Liver (tissue), 9 donors: ENCODE results near the gene CCDC167. TPM values are rescaled to one million over a fixed set of nuclear protein-coding genes. Genes with fewer than 3 reads are reported as not detected.

Experiments
- DNase-seq: peaks from one replicate; pipeline ENCODE4 v3.0.0-alpha.2; 2017; ENCODE audit warnings: low spot score
- H3K27ac ChIP-seq, 2 donors: one replicate each; pipeline ENCODE4 v1.7.0; 2013; ENCODE audit warnings: inconsistent platforms in 2 of 2, low read length in 2 of 2, control low read depth in 1 of 2, low read depth in 1 of 2, mild to moderate bottlenecking in 1 of 2
- H3K27me3 ChIP-seq, 4 donors: one replicate each; pipeline versions ENCODE4 v1.6.1 to v1.7.0; 2013; ENCODE audit warnings: low read length in 3 of 4, inconsistent platforms in 1 of 4, mild to moderate bottlenecking in 1 of 4, moderate library complexity in 1 of 4; ENCODE audit not compliant: control insufficient read depth in 4 of 4, insufficient read depth in 4 of 4
- H3K36me3 ChIP-seq, 4 donors: one replicate each; pipeline versions ENCODE4 v1.6.1 to v1.7.0; 2013; ENCODE audit warnings: low read length in 3 of 4, mild to moderate bottlenecking in 3 of 4, low read depth in 1 of 4, moderate library complexity in 1 of 4; ENCODE audit not compliant: control insufficient read depth in 4 of 4, insufficient read depth in 3 of 4
- H3K4me1 ChIP-seq, 4 donors: one replicate each; pipeline versions ENCODE4 v1.6.1 to v1.7.0; 2013; ENCODE audit warnings: low read length in 3 of 4, mild to moderate bottlenecking in 3 of 4, moderate library complexity in 1 of 4; ENCODE audit not compliant: control insufficient read depth in 4 of 4, insufficient read depth in 4 of 4
- H3K4me3 ChIP-seq, 3 donors: one replicate each; pipeline versions ENCODE4 v1.6.1 to v1.7.0; 2013; ENCODE audit warnings: low read length in 3 of 3, control low read depth in 1 of 3, low read depth in 1 of 3, mild to moderate bottlenecking in 1 of 3
- H3K9ac ChIP-seq, 2 donors: one replicate each; pipeline ENCODE4 v1.7.0; 2013; ENCODE audit warnings: low read length in 2 of 2, mild to moderate bottlenecking in 2 of 2, moderate library complexity in 2 of 2, control low read depth in 1 of 2, low read depth in 1 of 2
- H3K9me3 ChIP-seq, 4 donors: one replicate each; pipeline versions ENCODE4 v1.6.1 to v1.7.0; 2013; ENCODE audit warnings: low read length in 3 of 4; ENCODE audit not compliant: control insufficient read depth in 4 of 4
- ATF3 ChIP-seq: IDR thresholded peaks from 2 replicates; pipeline ENCODE4 v1.6.1; 2016; ENCODE audit warnings: antibody characterized with exemption
- CTCF ChIP-seq: fragments of 150-350 bp; IDR thresholded peaks from 2 replicates; pipeline ENCODE4 v1.5.1; 2017; ENCODE audit warnings: improper control_type of control experiment, low read depth, low read length; ENCODE audit not compliant: missing input control
- EGR1 ChIP-seq, 2 donors: IDR thresholded peaks; 2 replicates each; pipeline ENCODE4 v1.6.1; 2016 to 2018; ENCODE audit warnings: antibody characterized with exemption in 2 of 2, low read depth in 2 of 2
- FOXA2 ChIP-seq: IDR thresholded peaks from 2 replicates; pipeline ENCODE4 v1.6.1; 2016; ENCODE audit warnings: antibody characterized with exemption
- GABPA ChIP-seq, 2 donors: IDR thresholded peaks in 1 of 2; conservative IDR thresholded peaks in 1 of 2; 2 replicates each; pipeline ENCODE4 v1.6.1; 2016; ENCODE audit warnings: antibody characterized with exemption in 2 of 2, mild to moderate bottlenecking in 1 of 2, moderate library complexity in 1 of 2
- HNF4A ChIP-seq, 2 donors: conservative IDR thresholded peaks; 2 replicates each; pipeline ENCODE4 v1.6.1; 2016; ENCODE audit warnings: antibody characterized with exemption in 2 of 2, mild to moderate bottlenecking in 2 of 2
- HNF4G ChIP-seq: IDR thresholded peaks from 2 replicates; pipeline ENCODE4 v1.6.1; 2016; ENCODE audit warnings: antibody characterized with exemption
- NR2F2 ChIP-seq: IDR thresholded peaks from 2 replicates; pipeline ENCODE4 v1.6.1; 2016; ENCODE audit warnings: antibody characterized with exemption
- RAD21 ChIP-seq, 2 donors: IDR thresholded peaks; 2 replicates each; pipeline ENCODE4 v1.6.1; 2016; ENCODE audit warnings: antibody characterized with exemption in 2 of 2, mild to moderate bottlenecking in 2 of 2
- WGBS: extraction: QIAGEN DNeasy Blood & Tissue Kit; methylation state at CpG from one replicate; pipeline ENCODE4 v1.1.7; 2013; 5-methylcytosine and 5-hydroxymethylcytosine counted together
- polyA plus RNA-seq, 2 donors: library from polyadenylated mRNA; stranded (reverse) in 1 of 2; unstranded in 1 of 2; fragments of 200-250 nt in 1 of 2; fragments of >200 nt in 1 of 2; fragmentation: Nextera tagmentation in 1 of 2; extraction: Ambion mirVana in 1 of 2; gene quantifications; one replicate each; pipeline versions ENCODE4 v1.2.1 to v1.2.3, GENCODE V29; 2013 to 2015
- total RNA-seq, 2 donors: library from RNA; depleted of rRNA; stranded (reverse); fragments of >200 nt; gene quantifications; one replicate each; pipeline ENCODE4 v1.2.3, GENCODE V29; 2014
- TF ChIP-seq, protein P1 (sequence below): IDR thresholded peaks from 2 replicates; pipeline ENCODE4 v1.6.1; 2016; ENCODE audit warnings: antibody characterized with exemption, mild to moderate bottlenecking
- donor health status: healthy.
- donor health status: healthy.
- donor health status: healthy.
- donor health status: healthy.
- donor health status: healthy.

Gene CCDC167
- total and polyA plus RNA-seq, 4 donors, result 14.1 to 54.8 (median 42.7) TPM

DNA sequence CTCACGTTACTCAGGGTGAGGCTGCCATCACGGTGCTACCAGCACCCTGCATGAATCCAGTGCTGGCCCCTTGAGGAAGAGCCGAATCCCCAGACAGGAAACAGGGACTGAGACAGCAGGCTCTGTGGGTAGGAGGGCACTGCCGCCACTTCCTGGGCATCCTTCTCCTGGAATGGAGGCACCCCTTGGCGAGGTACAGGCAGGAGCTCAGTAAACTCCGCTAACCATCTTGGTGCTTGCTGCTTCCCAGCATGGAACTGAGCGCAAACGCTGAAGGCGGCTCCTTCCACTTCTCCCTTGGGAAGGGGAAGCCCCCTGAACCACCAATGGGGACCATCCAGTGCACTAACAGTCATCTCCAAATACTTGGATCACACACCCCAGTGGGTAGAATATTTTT is 13.5 kb upstream of the CCDC167 start:
- H3K27ac ChIP-seq, result no peak overlapping the region
- H3K4me1 ChIP-seq, result peaks cover 7 to 31% (median 22%) of the 10 kb centered on the region in 4 donors
- no peak for DNase-seq
- 74% methylated on average over 9 of the region's 9 CpGs for WGBS
- no peaks in the 10 kb centered on the region for H3K27me3 ChIP-seq
- no peaks in the 10 kb centered on the region for H3K36me3 ChIP-seq
- no peak overlapping the region for H3K9ac ChIP-seq
- TF ChIP-seq EGR1 (IDR thresholded peaks at IDR 0.05; ENCODE audit: low read depth in 2 of 2) (no peak), GABPA (IDR thresholded peaks at IDR 0.05 in 1 of 2, conservative IDR thresholded peaks at IDR 0.05 in 1 of 2) (no peak), ATF3 (no peak)
- no peaks in the 10 kb centered on the region for H3K9me3 ChIP-seq
- H3K4me3 ChIP-seq, result no peak overlapping the region

DNA sequence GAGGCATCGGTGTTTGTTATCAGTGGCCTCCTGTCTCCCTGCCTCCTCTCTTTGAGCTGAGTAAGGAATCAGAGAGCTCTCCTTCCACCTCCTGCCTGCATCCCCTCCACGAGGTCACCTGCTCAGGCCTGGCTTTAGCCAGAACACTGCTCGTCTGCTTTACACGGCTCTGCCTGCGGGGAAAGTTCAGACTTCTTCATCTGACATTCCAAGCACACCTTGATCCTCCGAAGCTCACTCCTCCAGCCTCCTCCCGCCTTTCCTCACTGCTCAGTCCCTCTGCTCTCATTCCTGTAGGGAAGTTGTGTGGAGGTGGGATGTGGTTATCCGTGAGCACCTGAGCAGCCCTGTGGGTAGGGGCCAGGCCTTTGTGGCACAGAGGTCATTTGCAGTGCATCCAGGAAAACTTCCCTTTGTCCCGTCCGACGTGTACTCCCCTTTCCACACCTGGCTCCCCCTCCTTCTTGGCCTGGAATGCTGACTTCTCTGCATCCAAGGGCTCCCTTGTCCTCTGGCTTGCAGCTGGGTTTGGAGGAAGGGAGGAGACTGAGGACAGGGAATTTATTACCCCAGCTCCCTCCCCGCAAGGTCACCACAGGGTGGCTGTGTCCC is 12.8 kb upstream of the CCDC167 start:
- DNase-seq, result no peak
- H3K27ac ChIP-seq, result no peak overlapping the region
- no peak overlapping the region for H3K9ac ChIP-seq
- no peak for TF ChIP-seq NR2F2
- H3K4me1 ChIP-seq, result peaks cover 7 to 24% (median 20%) of the 10 kb centered on the region in 4 donors
- no peaks in the 10 kb centered on the region for H3K36me3 ChIP-seq
- no peak overlapping the region for H3K4me3 ChIP-seq
- H3K9me3 ChIP-seq, result no peaks in the 10 kb centered on the region
- H3K27me3 ChIP-seq, result no peaks in the 10 kb centered on the region
- 76% methylated on average over 12 of the region's 12 CpGs for whole genome bisulfite sequencing

- TF ChIP-seq FOXA2 (no peak), HNF4G (no peak), RAD21 (IDR thresholded peaks at IDR 0.05) (no peak), CTCF (no peak), HNF4A (conservative IDR thresholded peaks at IDR 0.05) (no peak)
- TF ChIP-seq, protein P1, sequence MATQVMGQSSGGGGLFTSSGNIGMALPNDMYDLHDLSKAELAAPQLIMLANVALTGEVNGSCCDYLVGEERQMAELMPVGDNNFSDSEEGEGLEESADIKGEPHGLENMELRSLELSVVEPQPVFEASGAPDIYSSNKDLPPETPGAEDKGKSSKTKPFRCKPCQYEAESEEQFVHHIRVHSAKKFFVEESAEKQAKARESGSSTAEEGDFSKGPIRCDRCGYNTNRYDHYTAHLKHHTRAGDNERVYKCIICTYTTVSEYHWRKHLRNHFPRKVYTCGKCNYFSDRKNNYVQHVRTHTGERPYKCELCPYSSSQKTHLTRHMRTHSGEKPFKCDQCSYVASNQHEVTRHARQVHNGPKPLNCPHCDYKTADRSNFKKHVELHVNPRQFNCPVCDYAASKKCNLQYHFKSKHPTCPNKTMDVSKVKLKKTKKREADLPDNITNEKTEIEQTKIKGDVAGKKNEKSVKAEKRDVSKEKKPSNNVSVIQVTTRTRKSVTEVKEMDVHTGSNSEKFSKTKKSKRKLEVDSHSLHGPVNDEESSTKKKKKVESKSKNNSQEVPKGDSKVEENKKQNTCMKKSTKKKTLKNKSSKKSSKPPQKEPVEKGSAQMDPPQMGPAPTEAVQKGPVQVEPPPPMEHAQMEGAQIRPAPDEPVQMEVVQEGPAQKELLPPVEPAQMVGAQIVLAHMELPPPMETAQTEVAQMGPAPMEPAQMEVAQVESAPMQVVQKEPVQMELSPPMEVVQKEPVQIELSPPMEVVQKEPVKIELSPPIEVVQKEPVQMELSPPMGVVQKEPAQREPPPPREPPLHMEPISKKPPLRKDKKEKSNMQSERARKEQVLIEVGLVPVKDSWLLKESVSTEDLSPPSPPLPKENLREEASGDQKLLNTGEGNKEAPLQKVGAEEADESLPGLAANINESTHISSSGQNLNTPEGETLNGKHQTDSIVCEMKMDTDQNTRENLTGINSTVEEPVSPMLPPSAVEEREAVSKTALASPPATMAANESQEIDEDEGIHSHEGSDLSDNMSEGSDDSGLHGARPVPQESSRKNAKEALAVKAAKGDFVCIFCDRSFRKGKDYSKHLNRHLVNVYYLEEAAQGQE, result no peak
- no peak for DNase-seq
- no peak overlapping the region for H3K27ac ChIP-seq
- no peaks in the 10 kb centered on the region for H3K27me3 ChIP-seq
- no peak overlapping the region for H3K9ac ChIP-seq
- H3K36me3 ChIP-seq, result no peaks in the 10 kb centered on the region
- 79% methylated on average over 16 of the region's 16 CpGs for WGBS
- no peaks in the 10 kb centered on the region for H3K9me3 ChIP-seq
- peaks cover 7 to 19% (median 15%) of the 10 kb centered on the region in 4 donors for H3K4me1 ChIP-seq
- H3K4me3 ChIP-seq, result no peak overlapping the region
Observed at GRCh38 chr6:37511910-37512399, 12.3 kb upstream of the CCDC167 start.
